Psoas muscle (tissue), 8 donors: Measurements from ENCODE around the gene MAGI2. TPM values are rescaled to one million over a fixed set of nuclear protein-coding genes. Genes with fewer than 3 reads are reported as not detected.
"Not testable (repeated sequence)": the region's sequence is repeated elsewhere in the genome, so short reads cannot be mapped to it uniquely, and the experiment has no call there.

Experiments used
- ATAC-seq, 4 donors: fragments of 200-7000 bp; cut with Tn5 transposase; one replicate each; pipeline ENCODE4 v1.9.1; 2020; ENCODE audit warnings: moderate library complexity in 3 of 4, mild to moderate bottlenecking in 2 of 4
- DNase-seq, 2 donors: peaks; one replicate each; pipeline ENCODE4 v3.0.0-alpha.2; 2020
- H3K27ac ChIP-seq: fragments of 200-600 bp; one replicate; pipeline ENCODE4 v1.8.0; 2022
- H3K27me3 ChIP-seq, 3 donors: fragments of 200-600 bp in 1 of 3; one replicate each; pipeline versions ENCODE4 v1.6.1 to v1.8.0; 2013 to 2022; ENCODE audit warnings: low read length in 2 of 3, mild to moderate bottlenecking in 2 of 3, moderate library complexity in 1 of 3; ENCODE audit not compliant: insufficient read depth in 3 of 3
- H3K36me3 ChIP-seq, 2 donors: fragments of 200-600 bp in 1 of 2; one replicate each; pipeline versions ENCODE4 v1.6.1 to v1.8.0; 2013 to 2022; ENCODE audit warnings: low read depth in 1 of 2, mild to moderate bottlenecking in 1 of 2, moderate library complexity in 1 of 2; ENCODE audit not compliant: insufficient read depth in 1 of 2
- H3K4me1 ChIP-seq: fragments of 200-600 bp; one replicate; pipeline ENCODE4 v1.8.0; 2022
- H3K4me3 ChIP-seq: fragments of 200-600 bp; one replicate; pipeline ENCODE4 v1.8.0; 2022; ENCODE audit warnings: mild to moderate bottlenecking
- H3K9me3 ChIP-seq: fragments of 200-600 bp; one replicate; pipeline ENCODE4 v1.8.0; 2022
- WGBS, 3 donors: extraction: QIAGEN DNeasy Blood & Tissue Kit; methylation state at CpG; one replicate each; pipeline versions ENCODE4 v1.1.6 to v1.1.7; 2013; 5-methylcytosine and 5-hydroxymethylcytosine counted together
- intact Hi-C, 2 donors: fragments of 100-400 bp; cut with DNase I; formaldehyde crosslinking; loops; one replicate each; pipeline versions ENCODE4 v1.11.0 to v1.14.2; 2022
- polyA plus RNA-seq, 3 donors: library from polyadenylated mRNA; stranded (reverse); fragments of 200-250 nt; gene quantifications; one replicate each; pipeline ENCODE4 v1.2.3, GENCODE V29; 2013
- total RNA-seq, 4 donors: library from RNA; stranded (reverse); fragmentation: NEBNext Ultra II Directional in 2 of 4; extraction: Animal tissue kit (Norgen Biotek cat#: 25700) in 2 of 4; gene quantifications; one replicate each; pipeline versions ENCODE4 v1.2.1 to v1.2.4, GENCODE V29; 2021 to 2023
- TF ChIP-seq, protein P1 (sequence below): fragments of 200-600 bp; IDR thresholded peaks from one replicate; pipeline ENCODE4 v1.8.0; 2022; ENCODE audit warnings: antibody characterized with exemption
- donor health status: healthy with polysubstance abuse.
- donor health status: DM: no; HTN: no; CAD: no; lungs with moderate emphysema.
- donor health status: Bipolar disorder and iron deficiency.
- donor health status: healthy.
- donor health status: DM: yes; HTN: yes; CAD: no.
- donor health status: DM: no; HTN: no; CAD: no.
- donor health status: DM: no; HTN: no; CAD: no.
- donor health status: DM: yes; HTN: yes; CAD: no.

The MAGI2 gene
- total and polyA plus RNA-seq, 7 donors, result 0.46 to 2.5 (median 1.4) TPM

DNA sequence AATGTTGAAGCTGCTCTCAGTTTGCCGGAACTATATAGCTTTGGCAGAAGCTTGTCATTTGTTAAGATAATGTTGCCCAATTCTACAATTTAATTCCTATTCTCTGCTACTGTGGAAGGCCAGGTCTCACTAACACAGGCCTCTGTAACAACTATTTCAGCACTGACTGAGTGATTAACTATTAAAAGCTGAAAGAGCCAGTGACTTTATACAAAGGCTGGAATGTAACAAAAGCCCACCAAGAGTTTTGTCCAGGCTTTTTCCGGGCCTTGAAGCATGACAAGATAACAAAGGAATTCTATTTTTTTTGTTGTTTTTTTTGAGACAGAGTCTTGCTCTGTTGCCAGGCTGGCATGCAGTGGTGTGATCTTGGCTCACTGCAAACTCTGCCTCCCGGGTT, 859.3 kb downstream of the MAGI2 start:
- Histone ChIP-seq H3K36me3 (no peaks in the 10 kb centered on the region), H3K4me1 (no peaks in the 10 kb centered on the region), H3K27ac (no peak overlapping the region), H3K27me3 (no peaks in the 10 kb centered on the region), H3K4me3 (no peak overlapping the region), H3K9me3 (no peaks in the 10 kb centered on the region)
- no peak for ATAC-seq
- TF ChIP-seq, protein P1, sequence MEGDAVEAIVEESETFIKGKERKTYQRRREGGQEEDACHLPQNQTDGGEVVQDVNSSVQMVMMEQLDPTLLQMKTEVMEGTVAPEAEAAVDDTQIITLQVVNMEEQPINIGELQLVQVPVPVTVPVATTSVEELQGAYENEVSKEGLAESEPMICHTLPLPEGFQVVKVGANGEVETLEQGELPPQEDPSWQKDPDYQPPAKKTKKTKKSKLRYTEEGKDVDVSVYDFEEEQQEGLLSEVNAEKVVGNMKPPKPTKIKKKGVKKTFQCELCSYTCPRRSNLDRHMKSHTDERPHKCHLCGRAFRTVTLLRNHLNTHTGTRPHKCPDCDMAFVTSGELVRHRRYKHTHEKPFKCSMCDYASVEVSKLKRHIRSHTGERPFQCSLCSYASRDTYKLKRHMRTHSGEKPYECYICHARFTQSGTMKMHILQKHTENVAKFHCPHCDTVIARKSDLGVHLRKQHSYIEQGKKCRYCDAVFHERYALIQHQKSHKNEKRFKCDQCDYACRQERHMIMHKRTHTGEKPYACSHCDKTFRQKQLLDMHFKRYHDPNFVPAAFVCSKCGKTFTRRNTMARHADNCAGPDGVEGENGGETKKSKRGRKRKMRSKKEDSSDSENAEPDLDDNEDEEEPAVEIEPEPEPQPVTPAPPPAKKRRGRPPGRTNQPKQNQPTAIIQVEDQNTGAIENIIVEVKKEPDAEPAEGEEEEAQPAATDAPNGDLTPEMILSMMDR, result no peak
- intact Hi-C loops, result no loop called here
- WGBS, 3 donors, result 62 to 65% (median 65%) methylated on average over 3 of the region's 3 CpGs
- DNase-seq, result no peak

DNA sequence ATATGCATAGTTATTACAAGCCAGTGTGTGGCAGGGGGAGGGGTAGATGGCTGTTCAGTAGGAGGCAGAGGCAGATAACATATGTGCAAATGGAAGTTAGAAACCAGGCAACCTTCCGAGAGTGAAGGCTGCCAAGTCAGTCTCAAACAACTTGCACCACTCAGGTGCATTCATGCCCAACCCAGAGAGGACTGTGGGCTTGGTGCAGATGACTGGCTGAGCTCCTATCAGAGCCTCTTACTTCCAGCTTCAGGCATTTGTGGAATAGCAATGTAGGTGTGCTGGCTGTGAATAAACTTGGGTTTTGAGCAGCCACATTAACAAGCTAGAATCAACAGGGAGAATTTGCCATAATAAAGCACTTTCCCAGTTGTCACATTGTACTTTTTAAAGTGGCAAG, 865.1 kb downstream of the MAGI2 start:
- WGBS, 3 donors, result 32 to 83% (median 42%) methylated on average over 1 of the region's 1 CpG

DNA sequence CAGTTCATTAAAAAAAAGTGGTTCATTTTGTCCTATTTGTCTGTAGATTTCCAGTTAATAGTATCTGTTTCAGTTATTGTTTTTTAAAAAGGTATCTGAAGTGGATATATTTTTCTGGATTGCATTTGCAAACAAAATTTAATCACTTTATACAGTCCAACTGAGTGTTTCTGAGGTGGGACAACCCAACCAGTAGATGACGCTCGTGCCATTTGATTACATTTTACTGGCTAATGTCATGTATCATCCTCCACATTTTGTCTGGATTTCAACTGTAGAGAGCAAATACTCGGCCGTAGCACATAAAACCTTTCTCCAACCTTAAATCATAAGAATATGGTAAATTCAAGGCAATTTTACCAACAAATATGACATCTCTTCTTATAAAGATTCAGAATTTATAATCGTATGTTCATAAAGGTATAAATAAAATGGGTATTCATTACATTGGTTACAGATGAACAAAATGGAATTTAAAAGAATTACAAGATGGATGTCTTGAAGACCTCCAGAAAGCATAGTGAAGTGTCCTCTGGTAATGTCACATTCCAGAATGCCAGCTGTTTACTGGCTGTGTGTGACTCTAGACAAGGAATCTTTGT, 865.9 kb downstream of the MAGI2 start:
- H3K4me1 ChIP-seq, result no peaks in the 10 kb centered on the region
- H3K4me3 ChIP-seq, result no peak overlapping the region
- H3K27ac ChIP-seq, result no peak overlapping the region
- H3K27me3 ChIP-seq, result no peaks in the 10 kb centered on the region
- H3K36me3 ChIP-seq, result no peaks in the 10 kb centered on the region
- ATAC-seq (no peak), DNase-seq (no peak)
- intact Hi-C loops, result no loop called here
- H3K9me3 ChIP-seq, result no peaks in the 10 kb centered on the region
- TF ChIP-seq, protein P1, result no peak
- WGBS, 3 donors, result 82 to 86% (median 86%) methylated on average over 5 of the region's 5 CpGs

More for the DNA sequence above, 865.1 kb downstream of the MAGI2 start:
- H3K4me1 ChIP-seq, result no peaks in the 10 kb centered on the region
- no peak overlapping the region for H3K4me3 ChIP-seq
- ATAC-seq (no peak), DNase-seq (no peak)
- H3K27me3 ChIP-seq, result no peaks in the 10 kb centered on the region
- TF ChIP-seq, protein P1, result no peak
- no peak overlapping the region for H3K27ac ChIP-seq
- no peaks in the 10 kb centered on the region for H3K9me3 ChIP-seq
- intact Hi-C loops, result no loop called here
- no peaks in the 10 kb centered on the region for H3K36me3 ChIP-seq

DNA sequence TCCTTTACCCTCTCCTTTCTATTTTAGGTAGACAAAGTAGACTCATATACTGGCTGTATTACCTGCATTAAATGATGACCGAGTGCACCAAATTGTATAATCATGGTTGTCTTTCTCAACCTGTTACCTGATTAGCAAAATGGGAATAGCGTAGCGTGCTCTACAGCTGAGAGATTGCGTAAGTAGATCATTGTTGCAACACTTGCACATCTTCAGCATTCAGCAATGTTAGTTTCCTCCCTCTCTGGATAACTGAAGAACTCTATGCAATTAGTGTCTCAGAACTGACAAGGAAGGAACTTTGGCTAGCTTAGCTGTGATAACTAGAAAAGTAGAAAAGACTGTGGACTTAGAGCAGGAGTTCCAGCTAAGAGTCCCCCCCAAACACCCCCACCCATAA, 867.5 kb downstream of the MAGI2 start:
- ATAC-seq (no peak), DNase-seq (no peak)
- TF ChIP-seq, protein P1, result no peak
- no peaks in the 10 kb centered on the region for H3K4me1 ChIP-seq
- intact Hi-C loops, result no loop called here
- H3K9me3 ChIP-seq, result no peaks in the 10 kb centered on the region
- H3K4me3 ChIP-seq, result no peak overlapping the region
- WGBS, 3 donors, result 91 to 97% (median 92%) methylated on average over 4 of the region's 4 CpGs
- H3K27me3 ChIP-seq, result no peaks in the 10 kb centered on the region
- H3K36me3 ChIP-seq, result no peaks in the 10 kb centered on the region
- no peak overlapping the region for H3K27ac ChIP-seq

DNA sequence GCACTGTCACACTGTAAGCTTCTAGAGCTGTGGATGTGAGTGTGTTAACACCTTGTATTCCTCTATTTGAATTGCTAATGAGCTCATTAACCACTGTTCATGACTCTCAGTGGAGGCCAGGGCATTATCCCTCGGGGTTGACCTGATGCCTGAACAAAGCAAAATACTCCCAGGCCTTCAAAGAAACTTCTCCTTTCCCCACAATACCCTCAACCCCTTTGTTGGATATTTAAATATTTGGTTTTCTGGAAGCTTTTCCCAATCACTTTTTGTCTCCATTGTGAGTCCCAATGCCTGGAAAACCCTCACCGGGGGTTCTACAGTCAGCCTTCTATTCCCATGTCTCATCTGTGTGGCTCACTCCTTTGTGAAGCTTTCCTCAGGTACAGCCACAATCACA, 874.8 kb downstream of the MAGI2 start:
- H3K27ac ChIP-seq, result no peak overlapping the region
- ATAC-seq, result no peak
- DNase-seq, result no peak
- no peaks in the 10 kb centered on the region for H3K36me3 ChIP-seq
- H3K9me3 ChIP-seq, result no peaks in the 10 kb centered on the region
- no peaks in the 10 kb centered on the region for H3K4me1 ChIP-seq
- H3K27me3 ChIP-seq, result no peaks in the 10 kb centered on the region
- H3K4me3 ChIP-seq, result no peak overlapping the region
- TF ChIP-seq, protein P1, result no peak
- 19 to 30% (median 21%) methylated on average over 2 of the region's 2 CpGs for WGBS, 3 donors
- intact Hi-C loops, result no loop called here

DNA sequence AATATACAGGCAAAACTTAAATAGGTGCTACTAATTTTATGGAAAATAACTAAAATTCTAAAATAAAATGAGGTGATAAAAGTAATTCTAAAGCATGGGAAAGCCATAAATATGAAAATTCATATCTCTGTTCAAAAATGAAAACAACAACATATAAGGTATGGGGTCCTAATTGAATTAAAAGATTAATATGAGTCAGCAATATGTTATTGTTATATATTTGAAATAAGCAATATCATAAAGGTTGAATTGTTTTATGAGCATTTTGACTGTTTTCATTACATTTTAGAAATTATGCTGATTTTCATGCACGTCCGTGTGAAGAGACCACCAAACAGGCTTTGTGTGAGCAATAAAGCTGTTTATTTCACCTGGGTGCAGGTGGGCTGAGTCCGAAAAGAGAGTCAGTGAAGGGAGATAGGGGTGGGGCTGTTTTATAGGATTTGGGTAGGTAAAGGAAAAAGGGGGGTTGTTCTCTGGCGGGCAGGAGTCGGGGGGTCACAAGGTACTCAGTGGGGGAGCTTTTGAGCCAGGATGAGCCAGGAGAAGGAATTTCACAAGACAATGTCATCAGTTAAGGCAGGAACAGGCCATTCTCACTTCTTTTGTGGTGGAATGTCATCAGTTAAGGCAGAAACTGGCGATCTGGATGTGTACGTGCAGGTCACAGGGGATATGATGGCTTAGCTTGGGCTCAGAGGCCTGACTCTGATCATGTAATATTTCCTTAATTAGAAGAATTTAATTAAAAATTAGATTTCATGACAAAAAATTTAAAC, 876.1 kb downstream of the MAGI2 start:
- ATAC-seq, H3K4me3 ChIP-seq, H3K9me3 ChIP-seq, H3K36me3 ChIP-seq, H3K4me1 ChIP-seq, H3K27me3 ChIP-seq, DNase-seq, intact Hi-C loops, H3K27ac ChIP-seq: not testable (repeated sequence)
- WGBS, 3 donors, result 69 to 79% (median 73%) methylated on average over 6 of the region's 7 CpGs
